Smooth muscle cell (in vitro differentiated cells): ENCODE data around the gene FAM107B. TPM values are rescaled to one million over a fixed set of nuclear protein-coding genes. Genes with fewer than 3 reads are reported as not detected.

Source experiments
- DNase-seq: peaks from one replicate; lab custom pipeline; 2025; ENCODE audit not compliant: unreplicated experiment; lab: John Stamatoyannopoulos, UW
- H2AFZ ChIP-seq: fragments of 200-600 bp; sonication (generic); 2 replicates; pipeline ENCODE4 v1.6.0; 2016; ENCODE audit warnings: antibody characterized with exemption, low read depth, mild to moderate bottlenecking
- H3F3A ChIP-seq: fragments of 200-600 bp; sonication (generic); 2 replicates; pipeline ENCODE4 v1.6.0; 2017; ENCODE audit warnings: antibody characterized with exemption, low read depth
- H3K27ac ChIP-seq: fragments of 200-600 bp; sonication (generic); 2 replicates; pipeline ENCODE4 v1.5.1; 2016; ENCODE audit warnings: low read depth, mild to moderate bottlenecking
- H3K27me3 ChIP-seq: fragments of 200-600 bp; sonication (generic); 2 replicates; pipeline ENCODE4 v1.6.1; 2016; ENCODE audit warnings: low read depth, mild to moderate bottlenecking
- H3K36me3 ChIP-seq: fragments of 200-600 bp; sonication (generic); 2 replicates; pipeline ENCODE4 v1.5.1; 2016; ENCODE audit warnings: low read depth
- H3K4me1 ChIP-seq: fragments of 200-600 bp; sonication (generic); 2 replicates; pipeline ENCODE4 v1.5.1; 2016; ENCODE audit warnings: low read depth
- H3K4me2 ChIP-seq: fragments of 200-600 bp; sonication (generic); 2 replicates; pipeline ENCODE4 v1.6.0; 2016; ENCODE audit warnings: mild to moderate bottlenecking
- H3K4me3 ChIP-seq: fragments of 200-600 bp; sonication (generic); 2 replicates; pipeline ENCODE4 v1.5.1; 2016; ENCODE audit warnings: mild to moderate bottlenecking
- H3K79me2 ChIP-seq: fragments of 200-600 bp; sonication (generic); 2 replicates; pipeline ENCODE4 v1.6.0; 2016; ENCODE audit warnings: low read depth, mild to moderate bottlenecking
- H3K9ac ChIP-seq: fragments of 200-600 bp; sonication (generic); 2 replicates; pipeline ENCODE4 v1.6.0; 2016; ENCODE audit warnings: low read depth
- H3K9me3 ChIP-seq: fragments of 200-600 bp; sonication (generic); replicated peaks from 2 replicates; pipeline ENCODE4 v1.5.1; 2016; ENCODE audit warnings: low read depth
- H4K20me1 ChIP-seq: fragments of 200-600 bp; sonication (generic); 2 replicates; pipeline ENCODE4 v1.6.0; 2016; ENCODE audit warnings: low read depth
- WGBS: methylation state at CpG from one replicate; pipeline ENCODE4 v1.1.7; 2016; ENCODE audit warnings: low lambda C conversion rate; 5-methylcytosine and 5-hydroxymethylcytosine counted together
- polyA plus RNA-seq: library from polyadenylated mRNA; unstranded; fragments of >200 nt; fragmentation: Nextera tagmentation; extraction: Ambion mirVana; gene quantifications from 2 replicates; pipeline ENCODE4 v1.2.1, GENCODE V29; 2016
- total RNA-seq: library from RNA; depleted of rRNA; stranded (reverse); fragments of >200 nt; gene quantifications from 2 replicates; pipeline ENCODE4 v1.2.3, GENCODE V29; 2014
- TF ChIP-seq, protein P1 (sequence below): fragments of 200-600 bp; sonication (generic); IDR thresholded peaks from 2 replicates; pipeline ENCODE4 v1.5.1; 2017; ENCODE audit warnings: borderline replicate concordance, mild to moderate bottlenecking, antibody characterized with exemption; ENCODE audit not compliant: insufficient read depth, poor library complexity, severe bottlenecking

The FAM107B gene
- total and polyA plus RNA-seq, 2 experiments from 2014 or later = 8.7 to 9.0 TPM

DNA sequence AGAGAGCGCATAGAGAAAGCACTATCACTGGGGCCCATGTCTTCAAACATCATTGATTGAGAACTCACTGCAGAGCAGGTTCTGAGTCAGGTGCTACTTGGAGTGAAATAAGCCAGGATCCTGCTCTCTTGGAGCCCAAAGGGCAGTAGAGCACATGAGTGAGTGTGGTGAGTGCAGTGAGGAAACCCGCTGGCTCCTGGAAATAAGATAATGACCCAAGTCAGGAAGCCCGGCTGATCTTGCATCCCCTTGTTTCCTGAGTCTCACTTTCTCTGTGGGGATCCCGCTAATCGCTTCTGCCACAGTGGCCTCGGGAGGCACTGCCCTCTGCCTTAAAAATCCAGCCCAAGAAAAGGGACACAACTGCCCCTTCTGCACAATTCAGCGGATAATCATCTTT lies 7.1 kb upstream of the FAM107B start:
- no peak for DNase-seq
- Histone ChIP-seq H2AFZ (no peak overlapping the region), H3K27ac (no peak overlapping the region), H3K79me2 (no peaks in the 10 kb centered on the region), H3F3A (no peaks in the 10 kb centered on the region), H3K9ac (no peak overlapping the region), H3K36me3 (no peaks in the 10 kb centered on the region), H3K4me2 (no peak overlapping the region), H3K4me3 (no peak overlapping the region), H4K20me1 (no peaks in the 10 kb centered on the region), H3K27me3 (no peaks in the 10 kb centered on the region), H3K4me1 (no peaks in the 10 kb centered on the region), H3K9me3 (no peaks in the 10 kb centered on the region)
- WGBS = 85% methylated on average over 7 of the region's 7 CpGs
- TF ChIP-seq, protein P1, sequence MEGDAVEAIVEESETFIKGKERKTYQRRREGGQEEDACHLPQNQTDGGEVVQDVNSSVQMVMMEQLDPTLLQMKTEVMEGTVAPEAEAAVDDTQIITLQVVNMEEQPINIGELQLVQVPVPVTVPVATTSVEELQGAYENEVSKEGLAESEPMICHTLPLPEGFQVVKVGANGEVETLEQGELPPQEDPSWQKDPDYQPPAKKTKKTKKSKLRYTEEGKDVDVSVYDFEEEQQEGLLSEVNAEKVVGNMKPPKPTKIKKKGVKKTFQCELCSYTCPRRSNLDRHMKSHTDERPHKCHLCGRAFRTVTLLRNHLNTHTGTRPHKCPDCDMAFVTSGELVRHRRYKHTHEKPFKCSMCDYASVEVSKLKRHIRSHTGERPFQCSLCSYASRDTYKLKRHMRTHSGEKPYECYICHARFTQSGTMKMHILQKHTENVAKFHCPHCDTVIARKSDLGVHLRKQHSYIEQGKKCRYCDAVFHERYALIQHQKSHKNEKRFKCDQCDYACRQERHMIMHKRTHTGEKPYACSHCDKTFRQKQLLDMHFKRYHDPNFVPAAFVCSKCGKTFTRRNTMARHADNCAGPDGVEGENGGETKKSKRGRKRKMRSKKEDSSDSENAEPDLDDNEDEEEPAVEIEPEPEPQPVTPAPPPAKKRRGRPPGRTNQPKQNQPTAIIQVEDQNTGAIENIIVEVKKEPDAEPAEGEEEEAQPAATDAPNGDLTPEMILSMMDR = no peak

GRCh38 chr10:14779001-14779651 lies 4.4 kb upstream of the FAM107B start:
- H3K9me3 ChIP-seq = no peaks in the 10 kb centered on the region
- H3K9ac ChIP-seq = no peak overlapping the region
- no peak overlapping the region for H2AFZ ChIP-seq
- TF ChIP-seq, protein P1 = no peak
- H3K27ac ChIP-seq = no peak overlapping the region
- H3K4me3 ChIP-seq = no peak overlapping the region
- 77% methylated on average over 6 of the region's 6 CpGs for WGBS
- H3F3A ChIP-seq = no peaks in the 10 kb centered on the region
- no peaks in the 10 kb centered on the region for H3K36me3 ChIP-seq
- H4K20me1 ChIP-seq = no peaks in the 10 kb centered on the region
- no peak for DNase-seq
- no peaks in the 10 kb centered on the region for H3K79me2 ChIP-seq
- H3K4me2 ChIP-seq = no peak overlapping the region
- H3K4me1 ChIP-seq = no peaks in the 10 kb centered on the region
- H3K27me3 ChIP-seq = peaks cover 8% of the 10 kb centered on the region

DNA sequence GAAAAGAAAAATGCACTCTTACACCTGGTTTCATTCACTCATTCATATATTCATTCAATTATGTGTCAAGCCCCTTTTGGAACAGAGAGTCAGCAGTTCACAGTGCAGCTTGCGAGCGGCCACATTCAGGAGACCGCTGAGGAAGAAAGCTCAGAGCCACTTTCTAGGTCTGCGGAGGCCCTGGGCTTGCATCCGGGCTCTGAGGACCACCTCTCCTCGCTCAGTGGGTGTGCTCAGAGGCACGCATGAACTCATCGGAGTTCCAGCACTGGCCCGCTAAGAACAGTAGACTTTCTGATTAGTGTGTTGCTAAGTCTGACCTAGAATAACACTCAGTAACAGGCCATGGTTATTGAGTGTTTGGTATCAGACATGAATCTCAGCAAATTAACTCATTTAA lies 1.8 kb upstream of the FAM107B start:
- no peak overlapping the region for H3K4me2 ChIP-seq
- TF ChIP-seq, protein P1 = no peak
- H2AFZ ChIP-seq = no peak overlapping the region
- WGBS = 86% methylated on average over 9 of the region's 9 CpGs
- no peaks in the 10 kb centered on the region for H4K20me1 ChIP-seq
- no peak overlapping the region for H3K9ac ChIP-seq
- H3F3A ChIP-seq = no peaks in the 10 kb centered on the region
- H3K4me3 ChIP-seq = no peak overlapping the region
- H3K36me3 ChIP-seq = no peaks in the 10 kb centered on the region
- H3K79me2 ChIP-seq = no peaks in the 10 kb centered on the region
- H3K27me3 ChIP-seq = peaks cover 8% of the 10 kb centered on the region
- no peak overlapping the region for H3K27ac ChIP-seq
- DNase-seq = no peak
- H3K4me1 ChIP-seq = no peaks in the 10 kb centered on the region
- no peaks in the 10 kb centered on the region for H3K9me3 ChIP-seq

DNA sequence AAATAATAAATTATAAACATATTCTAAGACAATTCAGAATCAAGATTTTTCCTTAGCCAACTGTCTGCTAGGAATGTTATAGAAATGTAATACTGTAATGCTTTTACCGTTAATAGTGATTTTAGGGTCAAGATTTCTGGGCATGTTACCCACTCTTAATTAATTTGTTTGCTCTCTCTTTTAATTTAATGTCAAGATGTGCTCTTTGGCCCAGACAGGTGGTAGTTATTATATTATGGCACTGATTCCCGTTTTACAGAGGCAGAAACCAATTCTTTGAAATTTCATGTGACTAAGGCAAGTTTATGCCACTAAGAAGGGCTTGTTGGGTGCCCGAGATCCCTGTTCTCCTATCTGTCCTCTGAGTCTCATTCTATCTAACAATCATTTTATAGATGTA lies 959 bp upstream of the FAM107B start:
- H3K9ac ChIP-seq = no peak overlapping the region
- TF ChIP-seq, protein P1 = no peak
- no peak overlapping the region for H3K27ac ChIP-seq
- H3K9me3 ChIP-seq = no peaks in the 10 kb centered on the region
- H3F3A ChIP-seq = no peaks in the 10 kb centered on the region
- H3K27me3 ChIP-seq = peaks cover 8% of the 10 kb centered on the region
- no peak for DNase-seq
- H4K20me1 ChIP-seq = no peaks in the 10 kb centered on the region
- H3K4me2 ChIP-seq = no peak overlapping the region
- no peaks in the 10 kb centered on the region for H3K4me1 ChIP-seq
- no peaks in the 10 kb centered on the region for H3K79me2 ChIP-seq
- no peak overlapping the region for H3K4me3 ChIP-seq
- no peaks in the 10 kb centered on the region for H3K36me3 ChIP-seq
- WGBS = 87% methylated on average over 3 of the region's 3 CpGs
- H2AFZ ChIP-seq = no peak overlapping the region
